Breast epithelium (tissue), 3 donors: ENCODE measurements around the gene RXFP2.

ENCODE experiments used
- CTCF ChIP-seq, 3 donors: fragments of 450-650 bp; IDR thresholded peaks; one replicate each; pipeline ENCODE4 v1.5.1; 2016 to 2017; ENCODE audit warnings: antibody characterized with exemption in 3 of 3, mild to moderate bottlenecking in 3 of 3, moderate library complexity in 3 of 3
- POLR2AphosphoS5 ChIP-seq, 3 donors: sonication (generic); formaldehyde crosslinking; IDR thresholded peaks; one replicate each; pipeline ENCODE4 v1.6.1; 2017; ENCODE audit warnings: antibody characterized with exemption in 3 of 3

- TF ChIP-seq CTCF (IDR thresholded peaks at IDR 0.05) (no peak), POLR2AphosphoS5 (IDR thresholded peaks at IDR 0.05) (no peak)
Observed at GRCh38 chr13:31846961-31847752, 107.8 kb downstream of the RXFP2 start.
